Retinal pigment epithelial cell (primary cell): ENCODE results near the gene FAM118A.

Experiments
- DNase-seq: peaks from one replicate; pipeline ENCODE4 v3.0.0-alpha.2; 2010; ENCODE audit warnings: low read depth
- H3K4me3 ChIP-seq: 2 replicates; pipeline ENCODE4 v1.5.1; 2011; ENCODE audit warnings: mild to moderate bottlenecking, low read length, control low read depth, moderate library complexity
- CTCF ChIP-seq: conservative IDR thresholded peaks from 2 replicates; pipeline ENCODE4 v1.5.1; 2011; ENCODE audit warnings: low read depth, low read length, control low read depth, inconsistent platforms

The FAM118A gene

GRCh38 chr22:45376009-45376408 lies 66.3 kb downstream of the FAM118A start:
- DNase-seq = no peak
- TF ChIP-seq CTCF = no peak
- H3K4me3 ChIP-seq = no peak overlapping the region

GRCh38 chr22:45376703-45377102 lies 67.0 kb downstream of the FAM118A start:
- DNase-seq = no peak
- no peak for TF ChIP-seq CTCF
- H3K4me3 ChIP-seq = no peak overlapping the region

GRCh38 chr22:45381348-45381747 lies 71.6 kb downstream of the FAM118A start:
- no peak for TF ChIP-seq CTCF
- no peak for DNase-seq

GRCh38 chr22:45389546-45389945 lies 79.8 kb downstream of the FAM118A start:
- TF ChIP-seq CTCF = no peak
- no peak overlapping the region for H3K4me3 ChIP-seq
- no peak for DNase-seq

More at GRCh38 chr22:45381348-45381747, 71.6 kb downstream of the FAM118A start:
- no peak overlapping the region for H3K4me3 ChIP-seq
